GM19324 (cell line): ENCODE measurements around the gene TOP3B.

Experiments used
- ATAC-seq: cut with Tn5 transposase; IDR thresholded peaks from one replicate; pipeline ENCODE4 v1.9.1; 2021; ENCODE audit warnings: mild to moderate bottlenecking, moderate library complexity; ENCODE audit not compliant: unreplicated experiment, low FRiP score

The TOP3B gene

GRCh38 chr22:21985214-21985613 lies 2.6 kb upstream of the TOP3B start:
- ATAC-seq, result no peak

GRCh38 chr22:21984793-21985192 lies 2.2 kb upstream of the TOP3B start:
- no peak for ATAC-seq

- no peak for ATAC-seq
These were observed 713 bp downstream of the TOP3B start for GRCh38 chr22:21981874-21982273.

- no peak for ATAC-seq
These were observed 2.0 kb downstream of the TOP3B start for GRCh38 chr22:21980547-21980946.

- ATAC-seq, result no peak
These were observed 3.8 kb downstream of the TOP3B start for GRCh38 chr22:21978564-21979386.

- ATAC-seq, result no peak
These were observed 4.8 kb downstream of the TOP3B start for GRCh38 chr22:21977814-21978213.

GRCh38 chr22:21975854-21976345 lies 6.7 kb downstream of the TOP3B start:
- ATAC-seq, result no peak

- ATAC-seq, result no peak
These were observed 7.3 kb downstream of the TOP3B start for GRCh38 chr22:21975273-21975672.

- ATAC-seq, result no peak
These were observed 8.4 kb downstream of the TOP3B start for GRCh38 chr22:21974058-21974649.

- no peak for ATAC-seq
These were observed 9.8 kb downstream of the TOP3B start for GRCh38 chr22:21972806-21973205.

- no peak for ATAC-seq
These were observed 10.3 kb downstream of the TOP3B start for GRCh38 chr22:21972293-21972779.

GRCh38 chr22:21971858-21972275 lies 10.7 kb downstream of the TOP3B start:
- no peak for ATAC-seq

- ATAC-seq, result no peak
These were observed 11.6 kb downstream of the TOP3B start for GRCh38 chr22:21970800-21971617.

- ATAC-seq, result no peak
These were observed 12.4 kb downstream of the TOP3B start for GRCh38 chr22:21970037-21970799.

- ATAC-seq, result no peak
These were observed 14.0 kb downstream of the TOP3B start for GRCh38 chr22:21968452-21969129.

GRCh38 chr22:21967693-21968271 lies 14.8 kb downstream of the TOP3B start:
- no peak for ATAC-seq

- ATAC-seq, result no peak
These were observed 15.7 kb downstream of the TOP3B start for GRCh38 chr22:21966643-21967516.

- ATAC-seq, result no peak
These were observed 16.8 kb downstream of the TOP3B start for GRCh38 chr22:21965762-21966288.
